GM12865 (cell line): ENCODE results near the gene PARVG.

ENCODE experiments used
- DNase-seq: peaks from one replicate; pipeline ENCODE4 v3.0.0; 2010; ENCODE audit warnings: low read depth
- H3K4me3 ChIP-seq: 2 replicates; pipeline ENCODE4 v1.5.1; 2011; ENCODE audit warnings: mild to moderate bottlenecking, low read depth, low read length, control low read depth
- TF ChIP-seq, protein P1 (sequence below): IDR thresholded peaks from 2 replicates; pipeline ENCODE4 v1.5.1; 2011; ENCODE audit warnings: low read length, control low read depth, low read depth, inconsistent platforms; ENCODE audit not compliant: insufficient read depth; ENCODE audit errors: missing control alignments

The PARVG gene

DNA sequence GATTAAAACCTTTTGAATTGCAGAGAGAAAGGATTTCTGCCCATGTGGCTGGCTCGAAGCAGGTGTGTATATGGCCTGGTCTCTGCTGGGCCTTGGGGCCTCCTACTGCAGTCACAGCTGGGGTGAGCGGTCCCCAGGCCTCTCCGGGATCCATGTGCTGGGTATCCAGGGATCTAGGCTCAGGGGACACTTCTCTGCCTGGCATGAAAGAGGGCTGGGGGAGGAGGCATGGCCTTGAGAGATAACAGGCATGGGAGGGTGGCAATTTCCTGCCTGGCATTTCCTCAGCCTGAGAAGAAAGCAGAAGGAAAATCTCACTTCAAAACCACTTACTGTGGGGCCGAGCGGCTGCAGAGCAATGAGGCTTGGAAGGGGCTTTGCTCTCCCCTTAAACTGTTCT, 20.3 kb upstream of the PARVG start:
- TF ChIP-seq, protein P1, sequence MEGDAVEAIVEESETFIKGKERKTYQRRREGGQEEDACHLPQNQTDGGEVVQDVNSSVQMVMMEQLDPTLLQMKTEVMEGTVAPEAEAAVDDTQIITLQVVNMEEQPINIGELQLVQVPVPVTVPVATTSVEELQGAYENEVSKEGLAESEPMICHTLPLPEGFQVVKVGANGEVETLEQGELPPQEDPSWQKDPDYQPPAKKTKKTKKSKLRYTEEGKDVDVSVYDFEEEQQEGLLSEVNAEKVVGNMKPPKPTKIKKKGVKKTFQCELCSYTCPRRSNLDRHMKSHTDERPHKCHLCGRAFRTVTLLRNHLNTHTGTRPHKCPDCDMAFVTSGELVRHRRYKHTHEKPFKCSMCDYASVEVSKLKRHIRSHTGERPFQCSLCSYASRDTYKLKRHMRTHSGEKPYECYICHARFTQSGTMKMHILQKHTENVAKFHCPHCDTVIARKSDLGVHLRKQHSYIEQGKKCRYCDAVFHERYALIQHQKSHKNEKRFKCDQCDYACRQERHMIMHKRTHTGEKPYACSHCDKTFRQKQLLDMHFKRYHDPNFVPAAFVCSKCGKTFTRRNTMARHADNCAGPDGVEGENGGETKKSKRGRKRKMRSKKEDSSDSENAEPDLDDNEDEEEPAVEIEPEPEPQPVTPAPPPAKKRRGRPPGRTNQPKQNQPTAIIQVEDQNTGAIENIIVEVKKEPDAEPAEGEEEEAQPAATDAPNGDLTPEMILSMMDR, result no peak
- no peak overlapping the region for H3K4me3 ChIP-seq
- DNase-seq, result no peak

DNA sequence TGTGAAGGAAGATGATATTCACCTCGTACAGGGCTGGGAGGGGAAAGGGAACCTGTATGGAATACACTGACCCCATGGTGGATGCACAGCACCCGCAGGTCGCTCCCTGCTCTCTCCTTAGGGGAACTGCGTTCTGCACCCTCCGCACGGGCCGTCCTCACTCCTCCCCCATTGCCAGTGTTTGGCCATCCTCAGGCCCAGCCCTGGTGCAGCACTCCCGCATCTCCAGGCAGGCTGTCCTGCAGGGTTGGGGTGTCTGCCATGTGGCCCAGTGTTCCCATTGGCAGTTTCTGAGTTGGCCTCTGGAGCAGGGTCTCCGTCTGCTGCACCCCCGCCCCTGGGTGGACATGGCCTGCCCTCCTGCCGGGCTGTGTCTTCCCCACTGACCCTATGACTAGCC, 19.1 kb upstream of the PARVG start:
- TF ChIP-seq, protein P1, result no peak
- DNase-seq, result no peak
- no peak overlapping the region for H3K4me3 ChIP-seq

DNA sequence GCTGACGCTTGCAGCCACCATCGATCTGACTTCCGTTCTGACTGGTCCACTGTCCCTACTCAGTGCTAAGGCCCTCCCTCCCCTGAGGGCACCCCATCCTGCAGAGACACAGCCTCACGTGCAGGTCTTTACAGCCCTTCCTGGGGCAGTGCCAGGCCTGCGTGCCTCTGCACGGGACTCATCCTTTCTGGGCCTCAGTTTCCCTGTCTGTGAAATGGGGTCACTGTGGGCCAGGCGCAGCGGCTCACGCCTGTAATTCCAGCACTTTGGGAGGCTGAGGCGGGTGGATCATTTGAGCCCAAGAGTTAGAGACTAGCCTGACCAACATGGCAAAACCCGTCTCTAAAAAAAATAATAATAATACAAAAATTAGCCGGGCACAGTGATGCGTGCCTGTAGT, 17.8 kb upstream of the PARVG start:
- no peak for DNase-seq
- H3K4me3 ChIP-seq, result no peak overlapping the region
- TF ChIP-seq, protein P1, result no peak

DNA sequence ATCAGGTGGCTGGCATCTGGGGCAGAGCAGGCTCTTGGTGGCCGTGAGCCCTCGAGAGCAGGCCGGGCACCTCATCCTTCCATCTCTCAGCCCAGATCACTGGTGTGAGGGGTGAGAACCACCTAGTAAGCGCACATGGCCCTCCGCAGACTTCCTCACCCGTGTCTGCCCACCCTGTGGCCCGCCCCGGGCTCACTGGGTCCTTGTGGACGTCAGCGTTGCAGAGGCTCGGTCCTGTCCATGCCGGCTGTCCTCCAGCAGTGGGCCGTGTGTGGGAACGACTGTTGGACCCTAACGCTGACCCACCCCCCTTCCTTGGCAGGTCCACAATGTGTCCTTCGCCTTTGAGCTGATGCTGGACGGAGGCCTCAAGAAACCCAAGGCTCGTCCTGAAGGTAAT, 17.2 kb upstream of the PARVG start:
- no peak for DNase-seq
- TF ChIP-seq, protein P1, result no peak
- H3K4me3 ChIP-seq, result no peak overlapping the region

DNA sequence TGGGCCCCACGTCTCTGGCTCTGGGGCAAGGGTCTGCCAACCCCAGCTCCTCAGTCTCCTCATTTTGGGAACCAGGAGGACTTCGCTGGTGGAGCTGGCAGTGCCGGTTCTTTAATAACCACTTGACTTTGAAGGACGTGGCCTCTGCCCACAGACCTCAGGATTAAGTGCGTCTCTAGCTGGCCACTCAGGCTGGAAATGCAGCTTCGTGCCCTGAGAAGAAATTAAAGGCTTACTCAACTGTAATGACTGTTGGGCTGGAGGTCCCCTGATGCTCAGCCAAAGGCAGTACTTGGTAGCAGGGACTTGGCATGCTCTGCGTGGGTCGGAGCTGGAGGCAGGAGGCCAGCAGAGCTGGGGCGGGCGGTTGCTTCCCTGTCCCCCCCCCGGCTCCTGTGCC, 16.7 kb upstream of the PARVG start:
- no peak for DNase-seq
- TF ChIP-seq, protein P1, result no peak
- H3K4me3 ChIP-seq, result no peak overlapping the region

DNA sequence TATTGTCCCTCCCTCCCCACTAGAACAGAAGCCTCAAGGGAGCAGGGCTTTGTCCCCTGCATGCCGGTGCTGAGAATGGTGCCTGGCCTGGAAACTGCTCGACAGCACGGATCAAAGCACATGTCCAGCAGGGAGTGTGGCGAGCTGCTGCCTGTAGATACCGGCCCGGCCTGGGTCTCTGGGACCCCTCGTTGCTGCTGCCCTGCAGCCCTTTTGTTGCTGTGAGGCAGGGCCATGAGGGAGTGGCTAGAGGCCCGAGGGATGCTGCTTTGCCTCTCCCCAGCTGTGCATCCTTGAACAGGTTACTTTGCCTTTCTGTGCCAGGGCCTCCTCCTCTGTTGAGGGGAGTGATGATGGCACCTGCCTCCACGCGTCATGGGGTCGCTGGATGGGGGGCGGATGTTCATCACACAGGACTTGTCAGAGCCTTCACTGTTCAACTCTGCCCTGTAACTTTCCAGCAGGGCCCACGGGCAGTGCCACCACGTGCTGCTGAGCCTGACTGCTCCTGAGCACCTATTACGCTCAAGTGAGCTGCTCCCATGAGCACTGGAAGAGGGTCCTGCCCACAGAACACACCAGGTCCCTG, 15.3 kb upstream of the PARVG start:
- TF ChIP-seq, protein P1, result no peak
- H3K4me3 ChIP-seq, result no peak overlapping the region
- no peak for DNase-seq
